Fibroblast of lung (primary cell): ENCODE measurements around the gene MYO19. TPM values are rescaled to one million over a fixed set of nuclear protein-coding genes. Genes with fewer than 3 reads are reported as not detected.

Source experiments
- DNase-seq, 2 donors: peaks; one replicate each; pipeline versions ENCODE4 v3.0.0 to v3.0.0-alpha.2; 2010; ENCODE audit warnings: low read depth in 2 of 2
- H2AFZ ChIP-seq: 2 replicates; pipeline ENCODE4 v1.5.1; 2012; ENCODE audit warnings: low read length, control low read depth, inconsistent platforms
- H3K27ac ChIP-seq: 2 replicates; pipeline ENCODE4 v1.5.1; 2011; ENCODE audit warnings: low read length, control low read depth; ENCODE audit not compliant: insufficient read depth
- H3K27me3 ChIP-seq: 2 replicates; pipeline ENCODE4 v1.5.1; 2011; ENCODE audit warnings: mild to moderate bottlenecking, low read length; ENCODE audit not compliant: control insufficient read depth, insufficient read depth
- H3K36me3 ChIP-seq: 2 replicates; pipeline ENCODE4 v1.5.1; 2011; ENCODE audit warnings: low read length; ENCODE audit not compliant: control insufficient read depth, insufficient read depth
- H3K4me1 ChIP-seq: 2 replicates; pipeline ENCODE4 v1.5.1; 2011; ENCODE audit warnings: low read length; ENCODE audit not compliant: control insufficient read depth, insufficient read depth; ENCODE audit errors: extremely low read depth
- H3K4me2 ChIP-seq: 2 replicates; pipeline ENCODE4 v1.5.1; 2011; ENCODE audit warnings: low read length, control low read depth; ENCODE audit not compliant: insufficient read depth; ENCODE audit errors: extremely low read depth
- H3K4me3 ChIP-seq, 4 experiments: fragments of 200-600 bp in 1 of 4; sonication (generic) in 1 of 4; replicated peaks in 1 of 4; 2 replicates each; pipeline ENCODE4 v1.5.1; 2011 to 2016; ENCODE audit warnings: low read length in 4 of 4, low read depth in 3 of 4, mild to moderate bottlenecking in 3 of 4, control low read depth in 2 of 4, inconsistent platforms in 1 of 4, mixed read lengths in 1 of 4; ENCODE audit not compliant: insufficient read depth in 1 of 4; ENCODE audit errors: control extremely low read depth in 1 of 4
- H3K79me2 ChIP-seq: 2 replicates; pipeline ENCODE4 v1.5.1; 2012; ENCODE audit warnings: mild to moderate bottlenecking, low read length, inconsistent platforms; ENCODE audit not compliant: control insufficient read depth, insufficient read depth
- H3K9ac ChIP-seq: 2 replicates; pipeline ENCODE4 v1.5.1; 2011; ENCODE audit warnings: mild to moderate bottlenecking, low read length, control low read depth; ENCODE audit not compliant: insufficient read depth
- H3K9me3 ChIP-seq: 2 replicates; pipeline ENCODE4 v1.5.1; 2012; ENCODE audit warnings: low read depth, low read length; ENCODE audit not compliant: control insufficient read depth, insufficient read depth
- H4K20me1 ChIP-seq: 2 replicates; pipeline ENCODE4 v1.5.1; 2011; ENCODE audit warnings: low read length; ENCODE audit not compliant: control insufficient read depth, insufficient read depth; ENCODE audit errors: extremely low read depth
- EZH2 ChIP-seq: IDR thresholded peaks from 2 replicates; pipeline ENCODE4 v1.5.1; 2012; ENCODE audit warnings: low read length, control low read depth, mild to moderate bottlenecking; ENCODE audit errors: missing control alignments
- polyA plus RNA-seq, 2 donors: library from polyadenylated mRNA; depleted of rRNA in 1 of 2; stranded (reverse) in 1 of 2; unstranded in 1 of 2; fragments of >200 nt; gene quantifications; 2 replicates each; pipeline ENCODE4 v1.2.1, GENCODE V29; 2011 to 2012; ENCODE audit warnings: missing spikeins in 1 of 2
- total RNA-seq: library from RNA; depleted of rRNA; stranded (reverse); fragments of >200 nt; gene quantifications from 2 replicates; pipeline ENCODE4 v1.2.1, GENCODE V29; 2014
- TF ChIP-seq, protein P1 (sequence below), 2 donors: IDR thresholded peaks in 1 of 2; conservative IDR thresholded peaks in 1 of 2; 1 replicate in 1 of 2; 2 replicates in 1 of 2; pipeline ENCODE4 v1.5.1; 2011 to 2012; ENCODE audit warnings: low read length in 2 of 2, control low read depth in 1 of 2, inconsistent platforms in 1 of 2, low read depth in 1 of 2, mild to moderate bottlenecking in 1 of 2

Gene MYO19
- total and polyA plus RNA-seq, 2 donors (not counting 1 experiment from before 2014, with no cell fraction given): 18.7 to 31.5 TPM

DNA sequence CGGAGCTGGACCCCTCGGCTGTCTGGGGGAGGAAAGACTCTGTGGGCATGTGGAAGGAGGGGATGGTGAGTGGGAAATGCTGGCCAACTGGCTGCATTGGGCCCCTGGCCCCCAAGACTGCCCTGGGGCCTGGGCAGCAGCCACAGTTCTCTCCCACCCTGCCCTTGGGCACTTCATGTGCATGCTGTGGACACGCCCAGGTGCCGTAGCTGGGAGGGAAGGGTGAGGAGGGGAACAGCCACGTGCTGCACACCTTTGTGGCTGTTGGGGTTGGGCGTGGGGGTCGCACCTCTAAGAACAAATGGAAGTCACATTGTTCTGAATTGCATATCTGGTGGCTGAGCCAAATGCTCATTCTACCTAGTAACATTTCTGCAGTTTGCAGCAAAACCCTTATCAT lies 60.1 kb downstream of the MYO19 start:
- no peak for DNase-seq
- Histone ChIP-seq H3K4me2 (no peak overlapping the region), H3K4me3 (no peak overlapping the region), H3K9ac (no peak overlapping the region), H4K20me1 (no peaks in the 10 kb centered on the region), H3K9me3 (no peaks in the 10 kb centered on the region), H3K4me1 (no peaks in the 10 kb centered on the region), H3K27me3 (no peaks in the 10 kb centered on the region), H3K79me2 (no peaks in the 10 kb centered on the region), H2AFZ (no peak overlapping the region), H3K27ac (no peak overlapping the region), H3K36me3 (no peaks in the 10 kb centered on the region)
- TF ChIP-seq, protein P1, sequence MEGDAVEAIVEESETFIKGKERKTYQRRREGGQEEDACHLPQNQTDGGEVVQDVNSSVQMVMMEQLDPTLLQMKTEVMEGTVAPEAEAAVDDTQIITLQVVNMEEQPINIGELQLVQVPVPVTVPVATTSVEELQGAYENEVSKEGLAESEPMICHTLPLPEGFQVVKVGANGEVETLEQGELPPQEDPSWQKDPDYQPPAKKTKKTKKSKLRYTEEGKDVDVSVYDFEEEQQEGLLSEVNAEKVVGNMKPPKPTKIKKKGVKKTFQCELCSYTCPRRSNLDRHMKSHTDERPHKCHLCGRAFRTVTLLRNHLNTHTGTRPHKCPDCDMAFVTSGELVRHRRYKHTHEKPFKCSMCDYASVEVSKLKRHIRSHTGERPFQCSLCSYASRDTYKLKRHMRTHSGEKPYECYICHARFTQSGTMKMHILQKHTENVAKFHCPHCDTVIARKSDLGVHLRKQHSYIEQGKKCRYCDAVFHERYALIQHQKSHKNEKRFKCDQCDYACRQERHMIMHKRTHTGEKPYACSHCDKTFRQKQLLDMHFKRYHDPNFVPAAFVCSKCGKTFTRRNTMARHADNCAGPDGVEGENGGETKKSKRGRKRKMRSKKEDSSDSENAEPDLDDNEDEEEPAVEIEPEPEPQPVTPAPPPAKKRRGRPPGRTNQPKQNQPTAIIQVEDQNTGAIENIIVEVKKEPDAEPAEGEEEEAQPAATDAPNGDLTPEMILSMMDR (conservative IDR thresholded peaks at IDR 0.05 in 1 of 2, IDR thresholded peaks at IDR 0.05 in 1 of 2; ENCODE audit: low read depth in 1 of 2, low read length in 2 of 2): no peak
- no peak for TF ChIP-seq EZH2

- Histone ChIP-seq H3K9ac (no peak overlapping the region), H3K4me2 (no peak overlapping the region), H3K79me2 (no peaks in the 10 kb centered on the region), H4K20me1 (no peaks in the 10 kb centered on the region), H2AFZ (no peak overlapping the region), H3K4me3 (no peak overlapping the region), H3K27me3 (no peaks in the 10 kb centered on the region), H3K27ac (no peak overlapping the region), H3K36me3 (no peaks in the 10 kb centered on the region), H3K4me1 (no peaks in the 10 kb centered on the region), H3K9me3 (no peaks in the 10 kb centered on the region)
- TF ChIP-seq, protein P1 (conservative IDR thresholded peaks at IDR 0.05 in 1 of 2, IDR thresholded peaks at IDR 0.05 in 1 of 2; ENCODE audit: low read depth in 1 of 2, low read length in 2 of 2): no peak
- no peak for TF ChIP-seq EZH2
- no peak for DNase-seq
These were observed 64.2 kb downstream of the MYO19 start for GRCh38 chr17:36470499-36470898.

DNA sequence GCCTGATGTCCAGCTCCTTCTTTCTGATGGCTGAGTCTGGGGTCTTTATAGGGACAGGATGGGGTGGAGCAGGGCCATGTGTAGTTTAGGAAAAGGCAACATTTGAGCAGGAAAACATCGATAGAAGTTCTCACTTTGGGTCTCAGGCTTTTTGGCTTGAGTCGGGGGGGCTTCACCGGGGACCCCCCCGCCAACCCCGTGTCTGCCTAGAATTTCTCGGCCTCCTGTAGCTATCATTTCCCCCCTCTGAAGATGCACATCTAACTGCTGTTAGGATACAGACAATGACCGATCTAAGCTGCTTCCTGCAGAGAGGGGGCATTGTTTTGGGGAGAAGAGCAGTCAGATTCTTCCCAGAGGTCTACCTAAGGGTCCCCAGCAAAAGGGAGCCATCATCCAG lies 64.9 kb downstream of the MYO19 start:
- Histone ChIP-seq H3K36me3 (no peaks in the 10 kb centered on the region), H3K9me3 (no peaks in the 10 kb centered on the region), H3K27ac (no peak overlapping the region), H3K27me3 (no peaks in the 10 kb centered on the region), H3K4me3 (no peak overlapping the region), H4K20me1 (no peaks in the 10 kb centered on the region), H3K79me2 (no peaks in the 10 kb centered on the region), H3K4me2 (no peak overlapping the region), H2AFZ (no peak overlapping the region), H3K9ac (no peak overlapping the region), H3K4me1 (no peaks in the 10 kb centered on the region)
- TF ChIP-seq, protein P1 (conservative IDR thresholded peaks at IDR 0.05 in 1 of 2, IDR thresholded peaks at IDR 0.05 in 1 of 2; ENCODE audit: low read depth in 1 of 2, low read length in 2 of 2): no peak
- TF ChIP-seq EZH2: no peak
- no peak for DNase-seq
